Brain pericyte (primary cell): ENCODE measurements around the gene AGRN.
"Not testable (repeated sequence)": the region's sequence is repeated elsewhere in the genome, so short reads cannot be mapped to it uniquely, and the experiment has no call there.

Experiments used
- DNase-seq: peaks from one replicate; pipeline ENCODE4 v3.0.0-alpha.2; 2012; ENCODE audit warnings: low read depth, low spot score

The AGRN gene

GRCh38 chr1:981955-982558 is 37.9 kb upstream of the AGRN start, which contains the start of gene PERM1:
Gene PERM1, minus strand, starts transcription at chr1:982093. Its CDS starts 1,064 bp downstream, at chr1:981029.
- no peak for DNase-seq

DNA sequence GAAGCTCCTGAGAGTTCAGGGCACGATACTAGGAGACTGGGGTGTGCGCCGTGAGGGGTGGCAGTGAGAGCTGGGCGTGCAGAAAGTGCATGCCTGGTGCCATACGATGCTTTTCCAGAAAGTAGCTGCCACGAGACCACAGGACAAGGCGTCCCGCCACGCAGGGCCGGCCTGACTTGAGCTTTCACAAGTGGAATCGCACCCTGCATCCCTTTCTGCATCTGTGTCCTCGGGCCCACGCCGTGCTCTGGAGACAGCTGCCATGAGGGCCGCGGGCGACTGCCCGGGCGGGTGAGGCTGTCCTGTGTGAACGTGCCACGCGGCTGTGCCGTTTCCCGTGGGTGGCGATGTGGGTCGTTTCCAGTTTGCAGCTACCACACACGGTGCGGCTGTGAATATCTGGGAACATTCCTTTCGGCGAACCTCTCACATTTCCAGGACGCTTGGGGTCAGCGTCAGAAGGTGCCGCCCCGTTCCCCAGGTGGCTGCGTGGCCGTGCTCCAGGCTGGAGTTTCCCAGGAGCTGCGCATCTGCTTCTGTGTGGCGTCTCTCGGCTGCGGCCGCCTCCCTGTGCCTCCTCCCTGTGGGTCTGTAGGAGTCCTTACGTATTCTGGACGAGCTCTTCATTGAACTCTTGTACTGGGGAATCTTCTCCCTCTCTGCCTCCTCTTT is 37.0 kb upstream of the AGRN start:
- no peak for DNase-seq

GRCh38 chr1:983798-984475 is 36.0 kb upstream of the AGRN start:
- no peak for DNase-seq

DNA sequence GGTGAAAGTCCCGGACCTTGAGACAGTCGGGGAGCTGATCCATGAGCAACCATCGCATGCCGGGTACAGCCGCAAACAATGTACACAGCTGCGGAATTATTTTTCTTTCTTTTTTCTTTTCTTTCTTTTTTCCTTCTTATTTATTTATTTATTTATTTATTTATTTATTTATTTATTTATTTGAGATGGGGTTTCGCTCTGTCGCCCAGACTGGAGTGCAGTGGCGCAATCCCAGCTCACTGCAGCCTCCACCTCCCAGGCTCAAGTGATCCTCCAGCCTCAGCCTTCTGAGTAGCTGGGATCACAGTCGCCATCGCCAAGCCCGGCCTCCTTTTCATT is 35.5 kb upstream of the AGRN start:
- no peak for DNase-seq

GRCh38 chr1:985126-985525 is 34.8 kb upstream of the AGRN start:
- DNase-seq: no peak

- not testable (repeated sequence) for DNase-seq
Observed at GRCh38 chr1:988061-988460, 31.9 kb upstream of the AGRN start.

DNA sequence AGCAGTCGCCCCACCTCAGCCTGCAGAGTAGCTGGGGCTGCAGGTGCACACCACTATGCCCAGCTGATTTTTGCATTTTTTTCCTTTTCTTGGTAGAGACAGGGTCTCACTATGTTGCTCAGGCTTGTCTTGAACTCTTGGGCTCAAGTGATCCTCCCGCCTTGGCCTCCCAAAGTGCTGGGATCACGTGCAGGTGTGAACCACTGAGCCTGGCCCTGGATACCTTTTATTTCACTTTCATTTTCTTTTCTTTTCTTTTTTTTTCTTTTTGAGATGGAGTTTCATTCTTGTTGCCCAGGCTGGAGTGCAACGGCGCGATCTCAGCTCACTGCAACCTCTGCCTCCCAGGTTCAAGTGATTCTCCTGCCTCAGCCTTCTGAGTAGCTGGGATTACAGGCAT is 28.6 kb upstream of the AGRN start:
- not testable (repeated sequence) for DNase-seq

GRCh38 chr1:991895-992294 is 28.0 kb upstream of the AGRN start:
- DNase-seq: no peak

GRCh38 chr1:992362-992761 is 27.6 kb upstream of the AGRN start:
- DNase-seq: no peak

GRCh38 chr1:993379-993995 is 26.4 kb upstream of the AGRN start:
- DNase-seq: no peak

DNA sequence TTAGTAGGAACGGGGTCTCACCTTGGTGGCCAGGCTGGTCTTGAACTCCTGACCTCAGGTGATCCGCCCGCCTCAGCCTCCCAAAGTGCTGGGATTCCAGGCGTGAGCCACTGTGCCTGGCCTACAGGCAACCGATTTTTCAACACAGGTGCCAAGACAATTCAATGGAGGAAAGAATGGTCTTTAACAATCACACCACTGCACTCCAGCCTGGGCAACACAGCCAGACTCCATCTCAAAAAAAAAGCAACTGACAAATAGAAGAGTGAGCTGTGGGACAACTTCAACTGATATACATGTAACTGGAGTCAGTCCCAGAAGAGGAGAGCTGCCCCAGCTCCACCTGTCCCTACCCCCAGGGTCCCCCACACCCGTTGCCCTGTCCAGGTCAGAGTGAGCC is 25.4 kb upstream of the AGRN start:
- DNase-seq: not testable (repeated sequence)

DNA sequence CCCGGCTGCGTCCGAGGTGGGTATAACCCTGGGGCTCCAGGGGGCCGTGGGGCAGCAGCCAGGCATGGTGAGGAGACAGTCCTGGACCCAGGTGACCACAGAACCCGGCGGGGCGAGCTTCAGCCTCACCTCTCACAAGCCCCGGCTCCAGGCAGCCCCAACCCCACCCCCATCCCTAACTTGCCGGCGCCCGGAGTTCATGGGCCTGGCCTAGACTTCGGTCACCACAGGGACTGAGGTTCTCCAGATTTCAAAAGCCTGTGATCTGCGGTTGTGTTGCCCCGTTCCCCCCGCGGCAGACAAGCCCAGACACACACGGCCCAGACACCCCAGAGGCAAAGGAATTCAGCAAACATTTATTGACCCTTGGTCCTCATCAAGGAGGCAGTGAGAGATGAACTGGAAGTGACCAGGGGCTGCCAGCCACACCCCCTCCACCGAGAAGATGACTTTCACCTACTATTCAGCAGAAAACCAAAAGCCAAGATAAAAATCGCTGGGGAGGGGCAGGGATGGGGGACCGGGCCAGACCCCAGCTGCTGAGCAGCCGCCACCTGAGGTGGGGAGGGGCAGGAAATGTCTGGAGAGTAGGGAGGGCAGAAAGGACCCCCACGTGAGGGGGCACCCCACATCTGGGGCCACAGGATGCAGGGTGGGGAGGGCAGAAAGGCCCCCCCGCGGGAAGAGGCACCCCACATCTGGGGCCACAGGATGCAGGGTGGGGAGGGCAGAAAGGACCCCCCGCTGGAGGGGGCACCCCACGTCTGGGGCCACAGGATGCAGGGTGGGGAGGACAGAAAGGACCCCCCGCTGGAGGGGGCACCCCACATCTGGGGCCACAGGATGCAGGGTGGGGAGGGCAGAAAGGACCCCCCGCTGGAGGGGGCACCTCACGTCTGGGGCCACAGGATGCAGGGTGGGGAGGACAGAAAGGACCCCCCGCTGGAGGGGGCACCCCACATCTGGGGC is 24.0 kb upstream of the AGRN start:
- no peak for DNase-seq

DNA sequence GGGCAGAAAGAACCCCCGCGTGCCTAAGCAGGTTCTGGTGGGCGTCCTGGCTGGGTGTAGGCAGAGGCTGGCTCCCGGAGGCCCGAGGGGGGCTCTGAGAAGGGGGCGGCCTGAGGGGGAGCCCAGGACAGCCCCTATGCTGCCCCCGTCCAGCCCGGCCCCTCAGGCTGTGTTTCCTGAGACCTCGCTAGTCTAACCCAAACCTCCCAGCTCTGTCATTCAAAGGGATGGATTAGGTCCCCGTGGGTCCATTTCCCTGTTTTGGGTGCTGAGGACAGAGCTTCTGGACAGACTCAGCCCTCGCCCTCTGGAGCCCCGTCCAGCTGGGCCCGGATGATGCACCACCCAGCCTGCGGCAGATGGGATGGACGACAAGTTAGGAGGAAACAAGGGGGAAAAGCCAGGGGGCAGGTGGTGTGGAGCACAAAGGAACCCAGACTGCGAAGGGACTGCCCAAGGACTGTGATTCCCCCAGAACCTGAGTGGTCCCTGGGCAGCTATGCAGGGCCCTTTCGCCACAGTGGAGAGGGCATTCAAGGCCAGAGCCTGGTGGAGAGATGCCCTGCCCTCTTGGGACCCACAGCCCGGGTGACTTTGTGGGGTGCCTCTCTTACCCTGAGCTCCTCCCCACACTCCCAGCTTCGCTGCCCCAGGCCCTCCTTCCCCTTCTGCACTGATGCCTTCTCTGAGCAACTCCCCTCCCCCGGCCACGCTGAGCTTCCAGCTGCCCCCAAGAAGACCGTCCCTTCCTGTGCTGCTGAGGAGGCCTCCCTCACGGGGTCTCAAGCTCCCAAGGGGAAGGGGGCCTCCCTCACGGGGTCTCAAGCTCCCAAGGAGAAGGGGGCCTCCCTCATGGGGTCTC is 22.8 kb upstream of the AGRN start:
- DNase-seq: no peak

GRCh38 chr1:997713-997992 is 22.3 kb upstream of the AGRN start:
- DNase-seq: no peak

DNA sequence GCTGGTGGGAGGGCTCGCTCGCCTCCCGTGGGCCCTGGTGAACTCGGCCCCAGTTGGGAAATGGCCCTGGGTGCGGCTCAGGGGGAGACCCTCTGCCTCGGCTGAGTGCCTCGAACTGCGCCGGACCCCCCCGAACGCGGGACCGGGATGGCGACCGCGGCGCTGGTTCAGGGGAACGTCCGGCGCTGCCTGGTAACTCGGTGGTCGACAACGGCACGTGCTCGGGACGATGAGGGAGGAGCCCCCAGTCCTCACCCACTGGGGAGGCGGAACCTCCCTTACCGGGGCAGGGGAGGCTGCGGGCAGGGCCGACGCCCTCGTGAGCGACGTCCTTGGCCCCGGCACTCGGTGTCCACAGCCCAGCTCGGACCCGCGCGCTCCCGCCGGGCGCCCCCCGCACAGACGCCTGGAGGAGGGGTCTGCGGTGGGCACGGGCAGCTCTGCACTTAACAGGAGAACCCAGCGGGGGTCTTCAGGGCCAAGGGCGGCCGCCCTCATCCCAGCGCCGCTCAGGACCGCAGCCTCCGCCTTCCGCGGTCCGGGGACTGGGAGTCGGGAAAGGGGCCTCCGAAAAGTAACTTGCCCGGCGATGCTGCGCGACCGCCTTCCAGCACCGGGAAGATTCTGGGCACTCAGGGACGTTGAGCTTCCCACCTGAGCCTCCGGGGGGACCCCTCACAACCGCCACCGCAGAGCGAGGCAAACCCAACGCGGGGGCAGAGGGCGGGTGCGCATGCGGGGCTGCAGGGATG is 21.8 kb upstream of the AGRN start:
- DNase-seq: no peak

- DNase-seq: no peak
Observed at GRCh38 chr1:998745-998994, 21.2 kb upstream of the AGRN start.

DNA sequence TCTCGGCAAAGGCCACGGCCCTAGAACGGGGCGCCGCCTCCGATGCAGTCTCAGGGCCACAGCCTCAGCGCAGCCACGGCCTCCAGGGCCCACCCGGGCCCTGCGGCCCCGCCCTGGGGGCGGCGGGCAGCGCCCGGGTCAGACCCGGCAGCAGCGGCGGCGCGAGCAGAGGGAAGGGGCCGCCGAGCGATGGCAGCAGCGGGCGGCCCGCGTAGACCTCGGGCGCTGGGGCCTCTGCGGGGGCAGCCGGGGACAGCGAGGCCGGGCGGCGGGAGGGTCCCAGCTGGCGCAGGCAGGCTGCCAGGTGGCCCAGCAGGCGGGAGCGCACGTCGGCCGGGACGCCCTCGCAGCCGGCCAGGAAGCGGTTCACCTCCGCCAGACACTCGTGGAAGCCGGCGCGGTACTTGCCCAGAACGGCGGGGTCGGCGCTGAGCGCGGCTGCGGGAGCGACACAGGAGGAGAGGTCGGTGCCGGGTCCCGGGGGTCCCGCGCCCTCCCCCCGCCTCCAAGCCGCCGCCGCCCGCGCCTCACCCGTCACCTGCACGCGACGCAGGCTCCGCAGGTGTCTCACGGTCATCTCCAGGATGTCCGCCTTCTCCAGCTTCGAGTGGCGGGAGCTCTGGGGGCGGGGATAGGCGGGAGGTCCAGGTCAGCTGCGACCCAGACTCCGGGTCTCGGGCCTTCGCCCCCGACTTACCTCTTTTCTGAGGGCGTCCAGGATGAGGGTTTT is 20.8 kb upstream of the AGRN start:
- no peak for DNase-seq

- DNase-seq: peak; percentile 71
Observed at GRCh38 chr1:999725-1000356, 20.1 kb upstream of the AGRN start, which contains the start of gene HES4. Gene HES4, minus strand, starts transcription at chr1:1000097. Its CDS starts 124 bp downstream, at chr1:999973.
